Measurements from ENCODE around the gene TTC39A.

Gene TTC39A

DNA sequence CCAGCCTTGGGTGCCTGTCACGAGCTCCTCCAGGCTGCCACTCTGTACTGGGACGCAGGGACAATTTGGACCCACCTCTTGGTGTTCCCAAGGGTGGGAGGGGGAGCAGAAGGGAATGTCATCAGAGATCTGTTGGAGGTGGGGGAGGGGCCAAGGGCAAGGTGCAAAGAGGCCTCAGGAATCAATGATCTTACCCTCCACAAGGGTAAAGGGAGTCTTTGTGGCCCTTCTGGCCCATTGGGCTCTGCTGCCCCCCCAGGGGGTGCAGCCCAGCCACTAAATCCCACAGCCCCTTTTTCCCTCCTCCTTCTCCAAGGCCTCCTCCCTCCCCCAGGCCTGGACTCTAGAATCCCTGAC lies 8.5 kb downstream of the TTC39A start:
- H3K27me3 ChIP-seq (ENCODE audit: insufficient read depth, low read length, poor library complexity, severe bottlenecking), result no peaks in the 10 kb centered on the region
- no peaks in the 10 kb centered on the region for H3F3A ChIP-seq (ENCODE audit: low read depth)
- H3K4me1 ChIP-seq (ENCODE audit: insufficient read depth, low read length, poor library complexity, severe bottlenecking), result peaks cover 3% of the 10 kb centered on the region
- TF ChIP-seq, protein P1, sequence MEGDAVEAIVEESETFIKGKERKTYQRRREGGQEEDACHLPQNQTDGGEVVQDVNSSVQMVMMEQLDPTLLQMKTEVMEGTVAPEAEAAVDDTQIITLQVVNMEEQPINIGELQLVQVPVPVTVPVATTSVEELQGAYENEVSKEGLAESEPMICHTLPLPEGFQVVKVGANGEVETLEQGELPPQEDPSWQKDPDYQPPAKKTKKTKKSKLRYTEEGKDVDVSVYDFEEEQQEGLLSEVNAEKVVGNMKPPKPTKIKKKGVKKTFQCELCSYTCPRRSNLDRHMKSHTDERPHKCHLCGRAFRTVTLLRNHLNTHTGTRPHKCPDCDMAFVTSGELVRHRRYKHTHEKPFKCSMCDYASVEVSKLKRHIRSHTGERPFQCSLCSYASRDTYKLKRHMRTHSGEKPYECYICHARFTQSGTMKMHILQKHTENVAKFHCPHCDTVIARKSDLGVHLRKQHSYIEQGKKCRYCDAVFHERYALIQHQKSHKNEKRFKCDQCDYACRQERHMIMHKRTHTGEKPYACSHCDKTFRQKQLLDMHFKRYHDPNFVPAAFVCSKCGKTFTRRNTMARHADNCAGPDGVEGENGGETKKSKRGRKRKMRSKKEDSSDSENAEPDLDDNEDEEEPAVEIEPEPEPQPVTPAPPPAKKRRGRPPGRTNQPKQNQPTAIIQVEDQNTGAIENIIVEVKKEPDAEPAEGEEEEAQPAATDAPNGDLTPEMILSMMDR (conservative IDR thresholded peaks at IDR 0.05; ENCODE audit: low read length), result no peak
- no peak for TF ChIP-seq EZH2phosphoT487 (IDR thresholded peaks at IDR 0.05; ENCODE audit: borderline replicate concordance)
- H3K4me2 ChIP-seq (ENCODE audit: low read depth, low read length, poor library complexity, severe bottlenecking), result no peak overlapping the region
- H3K4me3 ChIP-seq (ENCODE audit: low read length, poor library complexity, severe bottlenecking), result no peak overlapping the region
- H3K79me2 ChIP-seq (ENCODE audit: insufficient read depth, low read length), result no peaks in the 10 kb centered on the region
- H4K20me1 ChIP-seq (ENCODE audit: insufficient read depth, low read length, poor library complexity, severe bottlenecking), result no peaks in the 10 kb centered on the region
- H2AFZ ChIP-seq (ENCODE audit: low read length), result no peak overlapping the region
- no peak overlapping the region for H3K9ac ChIP-seq (ENCODE audit: low read depth, low read length, poor library complexity, severe bottlenecking)
- H3K9me2 ChIP-seq (replicated peaks; ENCODE audit: low read depth, low read length), result no peaks in the 10 kb centered on the region
- no peaks in the 10 kb centered on the region for H3K9me3 ChIP-seq (ENCODE audit: insufficient read depth, low read depth, low read length)
- no peaks in the 10 kb centered on the region for H3K36me3 ChIP-seq (ENCODE audit: insufficient read depth, low read length)

DNA sequence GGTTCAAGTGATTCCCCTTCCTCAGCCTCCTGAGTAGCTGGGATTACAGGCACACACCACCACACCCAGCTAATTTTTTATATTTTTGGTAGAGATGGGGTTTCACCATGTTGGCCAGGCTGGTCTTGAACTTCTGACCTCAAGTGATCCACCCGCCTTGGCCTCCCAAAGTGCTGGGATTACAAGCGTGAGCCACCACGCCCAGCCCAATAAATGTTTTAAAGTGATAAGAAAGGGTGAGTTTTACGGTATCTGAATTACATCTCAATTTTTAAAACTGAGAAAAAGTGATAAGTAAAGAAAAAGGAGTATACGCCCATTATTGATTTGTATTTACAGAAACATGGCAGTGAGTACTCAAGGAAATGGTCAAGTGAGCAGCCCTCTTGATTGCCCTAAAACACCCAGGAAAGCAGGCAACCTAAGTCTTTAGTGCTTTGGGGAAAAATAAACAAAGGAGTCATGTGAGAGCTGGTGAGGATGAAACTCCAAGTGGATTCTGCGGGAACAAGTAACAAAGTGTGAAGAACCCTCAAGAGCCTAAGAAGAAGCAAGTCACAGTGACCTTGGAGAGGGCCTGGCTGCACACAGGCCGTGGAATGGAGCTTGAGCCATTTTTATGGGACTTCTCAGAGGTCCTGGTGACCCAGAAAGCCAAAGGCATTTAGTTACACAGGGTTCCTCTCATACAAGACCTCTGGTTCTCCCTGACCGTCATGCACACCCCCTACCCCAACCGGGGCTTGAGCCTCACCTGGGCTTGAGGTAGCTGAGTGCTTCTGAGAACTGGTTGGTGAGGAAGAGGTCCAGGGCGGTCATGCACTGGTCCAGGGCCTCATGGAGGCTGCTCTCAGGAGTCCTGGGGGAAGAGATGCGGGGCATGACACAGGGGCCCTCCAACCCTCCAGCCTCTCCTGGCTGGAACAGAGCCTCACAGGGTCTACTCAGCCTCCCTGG lies 9.1 kb downstream of the TTC39A start:
- Histone ChIP-seq H3K4me2 (ENCODE audit: low read depth, low read length, poor library complexity, severe bottlenecking) (no peak overlapping the region), H3K9me3 (ENCODE audit: insufficient read depth, low read depth, low read length) (no peaks in the 10 kb centered on the region), H3K9ac (ENCODE audit: low read depth, low read length, poor library complexity, severe bottlenecking) (no peak overlapping the region), H3K9me2 (replicated peaks; ENCODE audit: low read depth, low read length) (no peaks in the 10 kb centered on the region), H3K79me2 (ENCODE audit: insufficient read depth, low read length) (no peaks in the 10 kb centered on the region), H3K27me3 (ENCODE audit: insufficient read depth, low read length, poor library complexity, severe bottlenecking) (no peaks in the 10 kb centered on the region), H3K36me3 (ENCODE audit: insufficient read depth, low read length) (no peaks in the 10 kb centered on the region), H3K4me3 (ENCODE audit: low read length, poor library complexity, severe bottlenecking) (no peak overlapping the region), H3K4me1 (ENCODE audit: insufficient read depth, low read length, poor library complexity, severe bottlenecking) (peaks cover 10% of the 10 kb centered on the region), H4K20me1 (ENCODE audit: insufficient read depth, low read length, poor library complexity, severe bottlenecking) (no peaks in the 10 kb centered on the region), H3F3A (ENCODE audit: low read depth) (no peaks in the 10 kb centered on the region), H2AFZ (ENCODE audit: low read length) (no peak overlapping the region)
- TF ChIP-seq EZH2phosphoT487 (IDR thresholded peaks at IDR 0.05; ENCODE audit: borderline replicate concordance), result no peak
- TF ChIP-seq, protein P1 (conservative IDR thresholded peaks at IDR 0.05; ENCODE audit: low read length), result no peak

DNA sequence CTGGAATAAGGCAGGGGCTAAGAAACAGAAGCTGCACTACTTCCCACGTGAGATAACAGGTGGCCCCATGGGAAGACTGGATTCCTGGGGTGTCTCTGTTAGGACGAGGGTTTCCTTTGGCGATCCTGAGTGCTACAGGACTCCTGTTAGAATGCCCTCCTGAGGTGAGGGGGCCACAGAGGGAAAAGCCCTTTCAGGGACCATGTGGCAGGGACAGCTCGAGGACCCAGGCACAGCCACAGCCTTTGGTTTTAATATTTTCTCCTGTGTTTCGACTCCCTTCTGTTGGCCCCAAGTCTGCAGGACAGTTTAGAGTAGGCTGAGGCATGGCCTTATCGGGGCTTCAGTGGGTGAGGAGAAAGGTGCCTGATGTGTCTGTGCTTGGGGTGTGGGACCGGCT lies 12.6 kb downstream of the TTC39A start:
- H3K9me3 ChIP-seq (ENCODE audit: insufficient read depth, low read depth, low read length), result no peaks in the 10 kb centered on the region
- H3K4me3 ChIP-seq (ENCODE audit: low read length, poor library complexity, severe bottlenecking), result no peak overlapping the region
- peaks cover 35% of the 10 kb centered on the region for H3K4me1 ChIP-seq (ENCODE audit: insufficient read depth, low read length, poor library complexity, severe bottlenecking)
- H2AFZ ChIP-seq (ENCODE audit: low read length), result no peak overlapping the region
- H4K20me1 ChIP-seq (ENCODE audit: insufficient read depth, low read length, poor library complexity, severe bottlenecking), result no peaks in the 10 kb centered on the region
- no peak for TF ChIP-seq EZH2phosphoT487 (IDR thresholded peaks at IDR 0.05; ENCODE audit: borderline replicate concordance)
- TF ChIP-seq, protein P1 (conservative IDR thresholded peaks at IDR 0.05; ENCODE audit: low read length), result no peak
- H3K36me3 ChIP-seq (ENCODE audit: insufficient read depth, low read length), result no peaks in the 10 kb centered on the region
- no peak overlapping the region for H3K9ac ChIP-seq (ENCODE audit: low read depth, low read length, poor library complexity, severe bottlenecking)
- H3K27me3 ChIP-seq (ENCODE audit: insufficient read depth, low read length, poor library complexity, severe bottlenecking), result no peaks in the 10 kb centered on the region
- no peaks in the 10 kb centered on the region for H3K79me2 ChIP-seq (ENCODE audit: insufficient read depth, low read length)
- H3K4me2 ChIP-seq (ENCODE audit: low read depth, low read length, poor library complexity, severe bottlenecking), result no peak overlapping the region
- H3K9me2 ChIP-seq (replicated peaks; ENCODE audit: low read depth, low read length), result no peaks in the 10 kb centered on the region
- no peaks in the 10 kb centered on the region for H3F3A ChIP-seq (ENCODE audit: low read depth)
